B cell (primary cell): ENCODE measurements around the gene VPS13D. TPM values are rescaled to one million over a fixed set of nuclear protein-coding genes. Genes with fewer than 3 reads are reported as not detected.

ENCODE experiments used
- ATAC-seq: fragments of 200-7000 bp; cut with Tn5 transposase; one replicate; pipeline ENCODE4 v1.10.0; 2021; ENCODE audit warnings: low read depth, mild to moderate bottlenecking, moderate number of reproducible peaks, moderate library complexity
- CTCF ChIA-PET: fragments of 350-600 bp; sonication (Branson Sonifier 250); formaldehyde crosslinking; loops from one replicate; lab custom pipeline; 2021; ENCODE audit warnings: antibody characterized with exemption, inconsistent platforms; lab: Charles Lee
- POLR2A ChIA-PET: fragments of 350-600 bp; sonication (Branson Sonifier 250); formaldehyde crosslinking; loops from one replicate; lab custom pipeline; 2021; ENCODE audit warnings: antibody characterized with exemption; lab: Charles Lee
- DNase-seq: peaks from one replicate; pipeline ENCODE4 v3.0.0; 2013
- H2AFZ ChIP-seq: 2 replicates; pipeline ENCODE4 v1.6.1; 2012; ENCODE audit warnings: mild to moderate bottlenecking, low read depth, low read length; ENCODE audit not compliant: insufficient read depth, poor library complexity, severe bottlenecking
- H3K27ac ChIP-seq, 2 donors: 1 replicate in 1 of 2; 2 replicates in 1 of 2; pipeline ENCODE4 v1.5.1; 2012 to 2013; ENCODE audit warnings: low read length in 2 of 2, mild to moderate bottlenecking in 2 of 2, moderate library complexity in 1 of 2
- H3K27me3 ChIP-seq, 4 experiments: fragments of 200-600 bp in 1 of 4; sonication (generic) in 1 of 4; replicated peaks in 1 of 4; 1 replicate in 2 of 4; 2 replicates in 2 of 4; pipeline versions ENCODE4 v1.6.1 to v1.7.0; 2013 to 2016; ENCODE audit warnings: low read length in 3 of 4, mild to moderate bottlenecking in 2 of 4, mixed read lengths in 1 of 4, moderate library complexity in 1 of 4; ENCODE audit not compliant: insufficient read depth in 4 of 4, control insufficient read depth in 3 of 4; ENCODE audit errors: control extremely low read depth in 1 of 4
- H3K36me3 ChIP-seq, 2 experiments: replicated peaks in 1 of 2; 1 replicate in 1 of 2; 2 replicates in 1 of 2; pipeline versions ENCODE4 v1.6.1 to v1.7.1; 2013; ENCODE audit warnings: low read length in 1 of 2; ENCODE audit not compliant: insufficient read depth in 2 of 2, control insufficient read depth in 1 of 2; ENCODE audit errors: control extremely low read depth in 1 of 2, extremely low read depth in 1 of 2
- H3K4me1 ChIP-seq, 2 donors: fragments of 200-600 bp in 1 of 2; sonication (generic) in 1 of 2; 1 replicate in 1 of 2; 2 replicates in 1 of 2; pipeline versions ENCODE4 v1.5.1 to v1.6.1; 2013 to 2017; ENCODE audit warnings: low read length in 2 of 2; ENCODE audit not compliant: control insufficient read depth in 2 of 2, insufficient read depth in 2 of 2
- H3K4me2 ChIP-seq: replicated peaks from 2 replicates; pipeline ENCODE3; 2012; ENCODE audit warnings: mild to moderate bottlenecking, low read depth, low read length; ENCODE audit not compliant: poor library complexity, severe bottlenecking
- H3K4me3 ChIP-seq, 5 experiments: fragments of 200-600 bp in 1 of 5; sonication (generic) in 1 of 5; 1 replicate in 3 of 5; 2 replicates in 2 of 5; pipeline versions ENCODE4 v1.5.1 to v1.7.0; 2011 to 2016; ENCODE audit warnings: low read length in 4 of 5, mild to moderate bottlenecking in 4 of 5, low read depth in 2 of 5, control low read depth in 1 of 5, moderate library complexity in 1 of 5; ENCODE audit not compliant: insufficient read depth in 1 of 5; ENCODE audit errors: control extremely low read depth in 1 of 5, extremely low read depth in 1 of 5
- H3K79me2 ChIP-seq: fragments of 200-600 bp; sonication (generic); one replicate; pipeline ENCODE4 v1.6.0; 2016; ENCODE audit warnings: low read length; ENCODE audit not compliant: control insufficient read depth, insufficient read depth
- H3K9ac ChIP-seq: fragments of 200-600 bp; sonication (generic); 2 replicates; pipeline ENCODE4 v1.6.1; 2017; ENCODE audit warnings: mild to moderate bottlenecking, low read length, moderate library complexity
- H3K9me3 ChIP-seq, 3 donors: one replicate each; pipeline versions ENCODE4 v1.6.1 to v1.7.1; 2013; ENCODE audit warnings: low read length in 2 of 3; ENCODE audit not compliant: control insufficient read depth in 2 of 3, insufficient read depth in 1 of 3; ENCODE audit errors: control extremely low read depth in 1 of 3
- H4K20me1 ChIP-seq: 2 replicates; pipeline ENCODE4 v1.6.0; 2012; ENCODE audit warnings: mild to moderate bottlenecking, low read length; ENCODE audit not compliant: insufficient read depth, control insufficient read depth, poor library complexity, severe bottlenecking
- H3K27ac Mint-ChIP-seq: one replicate; pipeline ENCODE4 v1.8.0; 2021; ENCODE audit warnings: mixed read lengths
- H3K27me3 Mint-ChIP-seq: one replicate; pipeline ENCODE4 v1.8.0; 2021; ENCODE audit warnings: mixed read lengths
- H3K4me1 Mint-ChIP-seq: one replicate; pipeline ENCODE4 v1.8.0; 2021; ENCODE audit warnings: mixed read lengths
- H3K4me3 Mint-ChIP-seq: one replicate; pipeline ENCODE4 v1.8.0; 2021; ENCODE audit warnings: mixed read lengths
- H3K9me3 Mint-ChIP-seq: one replicate; pipeline ENCODE4 v1.8.0; 2022; ENCODE audit warnings: mixed read lengths; ENCODE audit not compliant: insufficient read depth
- EZH2 ChIP-seq: IDR thresholded peaks from 2 replicates; pipeline ENCODE4 v1.6.1; 2012; ENCODE audit warnings: borderline replicate concordance, low read depth, mild to moderate bottlenecking, moderate library complexity, low read length; ENCODE audit not compliant: insufficient read depth, poor library complexity, severe bottlenecking
- WGBS: methylation state at CpG from one replicate; pipeline ENCODE4 v1.1.5; 2013; ENCODE audit warnings: missing lambda C conversion rate; ENCODE audit not compliant: insufficient coverage; 5-methylcytosine and 5-hydroxymethylcytosine counted together
- intact Hi-C: fragments of 100-400 bp; cut with micrococcal nuclease; formaldehyde crosslinking; loops from one replicate; pipeline ENCODE4 v1.10.0; 2022
- polyA plus RNA-seq: library from polyadenylated mRNA; depleted of rRNA; stranded (reverse); fragments of >200 nt; gene quantifications from 2 replicates; pipeline ENCODE4 v1.2.3, GENCODE V29; 2012
- total RNA-seq, 2 donors: library from RNA; stranded (reverse); fragments of 120-200 nt in 1 of 2; gene quantifications; 1 replicate in 1 of 2; 2 replicates in 1 of 2; pipeline versions ENCODE4 v1.2.3 to v1.2.4, GENCODE V29; 2013 to 2022
- TF ChIP-seq, protein P1 (sequence below): fragments of 200-600 bp; IDR thresholded peaks from one replicate; pipeline ENCODE4 v1.8.0; 2022; ENCODE audit warnings: antibody characterized with exemption, mild to moderate bottlenecking

Gene VPS13D
- total and polyA plus RNA-seq, 2 donors (not counting 1 experiment from before 2014, with no cell fraction given), result 29.9 to 104 TPM

DNA sequence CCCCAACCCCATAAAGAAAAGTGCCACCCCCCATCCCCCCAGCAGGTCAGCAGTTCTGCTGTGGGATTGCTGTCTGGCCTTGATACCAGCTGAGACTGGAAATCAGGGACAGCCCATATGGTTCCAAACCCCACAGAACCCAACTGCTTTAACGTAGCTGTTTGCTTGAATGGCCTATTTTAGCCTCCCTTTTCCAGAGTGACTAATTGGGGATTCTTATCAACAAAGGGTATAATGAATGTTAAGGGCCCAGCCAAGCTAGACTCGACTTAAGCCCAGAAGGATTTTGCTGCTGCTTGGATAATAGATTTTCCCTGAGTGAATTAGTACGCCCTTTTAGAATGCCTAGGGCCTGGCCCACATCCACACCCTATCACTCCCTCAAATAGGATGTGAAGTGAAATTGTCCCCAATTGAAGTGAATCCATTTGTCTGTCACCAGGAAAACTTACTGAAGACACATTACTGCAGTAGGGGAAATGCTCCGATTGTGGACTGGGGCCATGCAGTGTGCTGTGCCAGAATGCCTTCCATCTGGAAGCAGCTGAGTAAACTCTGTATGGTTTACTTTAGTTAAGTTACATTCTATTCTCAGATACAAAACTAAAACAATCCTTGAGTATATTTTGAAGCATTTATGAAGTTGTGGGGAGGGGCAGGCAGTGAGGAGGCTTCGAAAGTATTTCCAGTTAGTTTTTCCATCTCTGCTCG, 231.2 kb downstream of the VPS13D start:
- Mint-ChIP-seq H3K4me1 (no peaks in the 10 kb centered on the region), H3K27me3 (no peaks in the 10 kb centered on the region), H3K27ac (no peak overlapping the region), H3K9me3 (no peaks in the 10 kb centered on the region), H3K4me3 (no peak overlapping the region)
- Histone ChIP-seq H3K36me3 (peaks cover 13 to 79% of the 10 kb centered on the region in 2 experiments), H3K4me3 (no peak overlapping the region), H2AFZ (no peak overlapping the region), H3K4me2 (no peak overlapping the region), H3K9me3 (no peaks in the 10 kb centered on the region), H3K27me3 (no peaks in the 10 kb centered on the region), H3K4me1 (no peaks in the 10 kb centered on the region), H3K9ac (no peak overlapping the region), H3K27ac (no peak overlapping the region), H4K20me1 (no peaks in the 10 kb centered on the region), H3K79me2 (peaks cover 3% of the 10 kb centered on the region)
- DNase-seq (no peak), ATAC-seq (no peak)
- ChIA-PET CTCF (interaction anchor here (1.5 kb wide), 1 partner anchor 16 kb away, joined by 3 read pairs; no protein-coding TSS in a partner anchor), POLR2A (no interaction called here)
- WGBS, result no CpG with 5 or more reads among the region's 6 CpGs
- intact Hi-C loops, result no loop called here
- no peak for TF ChIP-seq EZH2
- TF ChIP-seq, protein P1, sequence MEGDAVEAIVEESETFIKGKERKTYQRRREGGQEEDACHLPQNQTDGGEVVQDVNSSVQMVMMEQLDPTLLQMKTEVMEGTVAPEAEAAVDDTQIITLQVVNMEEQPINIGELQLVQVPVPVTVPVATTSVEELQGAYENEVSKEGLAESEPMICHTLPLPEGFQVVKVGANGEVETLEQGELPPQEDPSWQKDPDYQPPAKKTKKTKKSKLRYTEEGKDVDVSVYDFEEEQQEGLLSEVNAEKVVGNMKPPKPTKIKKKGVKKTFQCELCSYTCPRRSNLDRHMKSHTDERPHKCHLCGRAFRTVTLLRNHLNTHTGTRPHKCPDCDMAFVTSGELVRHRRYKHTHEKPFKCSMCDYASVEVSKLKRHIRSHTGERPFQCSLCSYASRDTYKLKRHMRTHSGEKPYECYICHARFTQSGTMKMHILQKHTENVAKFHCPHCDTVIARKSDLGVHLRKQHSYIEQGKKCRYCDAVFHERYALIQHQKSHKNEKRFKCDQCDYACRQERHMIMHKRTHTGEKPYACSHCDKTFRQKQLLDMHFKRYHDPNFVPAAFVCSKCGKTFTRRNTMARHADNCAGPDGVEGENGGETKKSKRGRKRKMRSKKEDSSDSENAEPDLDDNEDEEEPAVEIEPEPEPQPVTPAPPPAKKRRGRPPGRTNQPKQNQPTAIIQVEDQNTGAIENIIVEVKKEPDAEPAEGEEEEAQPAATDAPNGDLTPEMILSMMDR, result no peak

DNA sequence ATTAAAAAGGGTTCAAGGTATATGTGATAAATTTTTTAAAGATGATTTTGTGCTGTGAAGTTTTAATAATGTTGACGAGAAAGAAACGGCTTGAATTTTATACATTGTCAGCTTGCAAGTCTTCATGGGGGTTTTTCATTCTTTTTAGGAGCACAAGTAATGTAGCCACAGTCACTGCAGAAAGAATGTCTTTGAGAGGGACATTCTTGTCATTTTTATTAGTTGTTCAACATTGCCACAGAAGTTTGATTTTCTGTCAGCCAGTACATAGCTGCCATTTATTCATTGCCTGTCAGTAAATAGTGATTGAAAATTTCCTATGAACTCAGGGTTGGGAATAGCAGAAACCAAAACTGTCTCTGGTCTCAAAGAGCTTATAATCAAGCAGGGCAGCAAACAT, 231.9 kb downstream of the VPS13D start:
- DNase-seq (no peak), ATAC-seq (no peak)
- Histone ChIP-seq H3K4me3 (no peak overlapping the region), H3K9ac (no peak overlapping the region), H3K4me2 (no peak overlapping the region), H2AFZ (no peak overlapping the region), H3K36me3 (peaks cover 11 to 75% of the 10 kb centered on the region in 2 experiments), H3K9me3 (no peaks in the 10 kb centered on the region), H3K4me1 (no peaks in the 10 kb centered on the region), H3K79me2 (peaks cover 3% of the 10 kb centered on the region), H3K27me3 (no peaks in the 10 kb centered on the region), H4K20me1 (no peaks in the 10 kb centered on the region), H3K27ac (no peak overlapping the region)
- ChIA-PET POLR2A (no interaction called here), CTCF (interaction anchor here (1.5 kb wide), 1 partner anchor 15 kb away, joined by 3 read pairs; no protein-coding TSS in a partner anchor)
- 94% methylated on average over 2 of the region's 2 CpGs for WGBS
- Mint-ChIP-seq H3K27me3 (no peaks in the 10 kb centered on the region), H3K4me1 (no peaks in the 10 kb centered on the region), H3K9me3 (no peaks in the 10 kb centered on the region), H3K4me3 (no peak overlapping the region), H3K27ac (no peak overlapping the region)
- intact Hi-C loops, result no loop called here
- TF ChIP-seq, protein P1, result no peak
- TF ChIP-seq EZH2, result no peak
